HG02852 (cell line): Measurements from ENCODE around the gene KRTAP13-2.

Experiments used
- ATAC-seq: cut with Tn5 transposase; IDR thresholded peaks from one replicate; pipeline ENCODE4 v1.9.1; 2021; ENCODE audit warnings: mild to moderate bottlenecking, moderate library complexity; ENCODE audit not compliant: unreplicated experiment

The KRTAP13-2 gene

GRCh38 chr21:30372139-30372770, at the start of gene KRTAP13-2:
KRTAP13-2 (minus strand) TSS chr21:30372271; CDS start chr21:30372213, 58 bp downstream.
- no peak for ATAC-seq

- no peak for ATAC-seq
Measured at GRCh38 chr21:30415993-30416392, 43.9 kb upstream of the KRTAP13-2 start.

GRCh38 chr21:30408782-30409494, 36.9 kb upstream of the KRTAP13-2 start:
- no peak for ATAC-seq

- no peak for ATAC-seq
Measured at GRCh38 chr21:30395731-30396130, 23.7 kb upstream of the KRTAP13-2 start, which contains the start of gene KRTAP13-1. KRTAP13-1 (plus strand) TSS chr21:30396031; CDS start chr21:30396087, 56 bp downstream.

- no peak for ATAC-seq
Measured at GRCh38 chr21:30391492-30392025, 19.5 kb upstream of the KRTAP13-2 start.

GRCh38 chr21:30382201-30382600, 10.1 kb upstream of the KRTAP13-2 start:
- ATAC-seq = no peak

- ATAC-seq = no peak
Measured at GRCh38 chr21:30355906-30356305, 16.2 kb downstream of the KRTAP13-2 start.

- ATAC-seq = no peak
Measured at GRCh38 chr21:30354308-30355005, 17.6 kb downstream of the KRTAP13-2 start.

- no peak for ATAC-seq
Measured at GRCh38 chr21:30351534-30351933, 20.5 kb downstream of the KRTAP13-2 start.

GRCh38 chr21:30349572-30349971, 22.5 kb downstream of the KRTAP13-2 start:
- ATAC-seq = no peak

- ATAC-seq = no peak
Measured at GRCh38 chr21:30348506-30348905, 23.6 kb downstream of the KRTAP13-2 start, which contains the start of gene KRTAP23-1. KRTAP23-1 (minus strand) TSS chr21:30348606; CDS start chr21:30348606, 0 bp downstream.

GRCh38 chr21:30345014-30345413, 27.1 kb downstream of the KRTAP13-2 start:
- no peak for ATAC-seq

- ATAC-seq = peak; percentile 57
Measured at GRCh38 chr21:30340714-30341573, 31.1 kb downstream of the KRTAP13-2 start.

GRCh38 chr21:30338717-30339116, 33.4 kb downstream of the KRTAP13-2 start:
- ATAC-seq = no peak

GRCh38 chr21:30337772-30338171, 34.3 kb downstream of the KRTAP13-2 start:
- ATAC-seq = no peak

- no peak for ATAC-seq
Measured at GRCh38 chr21:30337276-30337744, 34.8 kb downstream of the KRTAP13-2 start, which contains the start of gene KRTAP27-1. KRTAP27-1 (minus strand) TSS chr21:30337694; CDS start chr21:30337668, 26 bp downstream.

GRCh38 chr21:30336596-30336995, 35.5 kb downstream of the KRTAP13-2 start:
- no peak for ATAC-seq

GRCh38 chr21:30333736-30334135, 38.3 kb downstream of the KRTAP13-2 start:
- no peak for ATAC-seq

- ATAC-seq = no peak
Measured at GRCh38 chr21:30332681-30333080, 39.4 kb downstream of the KRTAP13-2 start.

- no peak for ATAC-seq
Measured at GRCh38 chr21:30329203-30329875, 42.7 kb downstream of the KRTAP13-2 start.
